ENCODE data around the gene MAPK12. TPM values are rescaled to one million over a fixed set of nuclear protein-coding genes. Genes with fewer than 3 reads are reported as not detected.

The MAPK12 gene
- total and polyA plus RNA-seq, 2 donors (not counting 1 experiment from before 2014, with no cell fraction given), result 16.4 to 30.1 TPM

DNA sequence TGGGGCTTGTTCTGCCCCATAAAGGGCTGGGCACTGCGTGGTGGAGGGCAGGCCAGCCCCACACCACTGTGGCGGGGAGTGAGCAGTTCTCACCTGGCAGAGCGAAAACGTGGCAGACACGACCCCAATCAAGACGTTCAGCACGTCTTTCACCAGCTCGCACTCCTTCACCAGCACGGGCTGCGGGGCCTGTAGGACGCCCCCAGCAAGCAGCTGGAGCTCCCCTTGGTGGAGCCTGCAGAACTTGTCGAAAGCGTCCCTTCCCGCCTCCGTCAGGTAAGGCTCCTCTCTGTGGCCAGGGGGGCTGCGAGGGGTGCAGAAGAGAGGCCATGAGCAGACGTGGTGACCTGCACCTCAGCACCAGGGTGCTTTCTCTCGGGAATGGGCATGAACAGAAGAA, 28.3 kb downstream of the MAPK12 start:
- no peaks in the 10 kb centered on the region for H3K27me3 ChIP-seq (ENCODE audit: control insufficient read depth, insufficient read depth, low read length)
- H3K9ac ChIP-seq (ENCODE audit: insufficient read depth, low read length), result no peak overlapping the region
- no peaks in the 10 kb centered on the region for H4K20me1 ChIP-seq (ENCODE audit: control insufficient read depth, extremely low read depth, insufficient read depth, low read length)
- H3K36me3 ChIP-seq (ENCODE audit: control insufficient read depth, insufficient read depth, low read length), result peaks cover 5% of the 10 kb centered on the region
- H3K79me2 ChIP-seq (ENCODE audit: control insufficient read depth, insufficient read depth, low read length), result peaks cover 18% of the 10 kb centered on the region
- no peak overlapping the region for H3K27ac ChIP-seq (ENCODE audit: insufficient read depth, low read length)
- no peak for DNase-seq (ENCODE audit: low read depth in 2 of 2)
- H3K9me3 ChIP-seq (ENCODE audit: control insufficient read depth, insufficient read depth, low read depth, low read length), result no peaks in the 10 kb centered on the region
- no peaks in the 10 kb centered on the region for H3K4me1 ChIP-seq (ENCODE audit: control insufficient read depth, extremely low read depth, insufficient read depth, low read length)
- H2AFZ ChIP-seq (ENCODE audit: low read length), result no peak overlapping the region
- no peak overlapping the region for H3K4me2 ChIP-seq (ENCODE audit: extremely low read depth, insufficient read depth, low read length)
- TF ChIP-seq EZH2 (IDR thresholded peaks at IDR 0.05; ENCODE audit: low read length, missing control alignments), result no peak
- TF ChIP-seq, protein P1, sequence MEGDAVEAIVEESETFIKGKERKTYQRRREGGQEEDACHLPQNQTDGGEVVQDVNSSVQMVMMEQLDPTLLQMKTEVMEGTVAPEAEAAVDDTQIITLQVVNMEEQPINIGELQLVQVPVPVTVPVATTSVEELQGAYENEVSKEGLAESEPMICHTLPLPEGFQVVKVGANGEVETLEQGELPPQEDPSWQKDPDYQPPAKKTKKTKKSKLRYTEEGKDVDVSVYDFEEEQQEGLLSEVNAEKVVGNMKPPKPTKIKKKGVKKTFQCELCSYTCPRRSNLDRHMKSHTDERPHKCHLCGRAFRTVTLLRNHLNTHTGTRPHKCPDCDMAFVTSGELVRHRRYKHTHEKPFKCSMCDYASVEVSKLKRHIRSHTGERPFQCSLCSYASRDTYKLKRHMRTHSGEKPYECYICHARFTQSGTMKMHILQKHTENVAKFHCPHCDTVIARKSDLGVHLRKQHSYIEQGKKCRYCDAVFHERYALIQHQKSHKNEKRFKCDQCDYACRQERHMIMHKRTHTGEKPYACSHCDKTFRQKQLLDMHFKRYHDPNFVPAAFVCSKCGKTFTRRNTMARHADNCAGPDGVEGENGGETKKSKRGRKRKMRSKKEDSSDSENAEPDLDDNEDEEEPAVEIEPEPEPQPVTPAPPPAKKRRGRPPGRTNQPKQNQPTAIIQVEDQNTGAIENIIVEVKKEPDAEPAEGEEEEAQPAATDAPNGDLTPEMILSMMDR (conservative IDR thresholded peaks at IDR 0.05 in 1 of 2, IDR thresholded peaks at IDR 0.05 in 1 of 2; ENCODE audit: low read depth in 1 of 2, low read length in 2 of 2), result no peak
- no peak overlapping the region for H3K4me3 ChIP-seq (replicated peaks in 1 of 4; ENCODE audit: control extremely low read depth in 1 of 4, insufficient read depth in 1 of 4, low read depth in 3 of 4, low read length in 4 of 4)

DNA sequence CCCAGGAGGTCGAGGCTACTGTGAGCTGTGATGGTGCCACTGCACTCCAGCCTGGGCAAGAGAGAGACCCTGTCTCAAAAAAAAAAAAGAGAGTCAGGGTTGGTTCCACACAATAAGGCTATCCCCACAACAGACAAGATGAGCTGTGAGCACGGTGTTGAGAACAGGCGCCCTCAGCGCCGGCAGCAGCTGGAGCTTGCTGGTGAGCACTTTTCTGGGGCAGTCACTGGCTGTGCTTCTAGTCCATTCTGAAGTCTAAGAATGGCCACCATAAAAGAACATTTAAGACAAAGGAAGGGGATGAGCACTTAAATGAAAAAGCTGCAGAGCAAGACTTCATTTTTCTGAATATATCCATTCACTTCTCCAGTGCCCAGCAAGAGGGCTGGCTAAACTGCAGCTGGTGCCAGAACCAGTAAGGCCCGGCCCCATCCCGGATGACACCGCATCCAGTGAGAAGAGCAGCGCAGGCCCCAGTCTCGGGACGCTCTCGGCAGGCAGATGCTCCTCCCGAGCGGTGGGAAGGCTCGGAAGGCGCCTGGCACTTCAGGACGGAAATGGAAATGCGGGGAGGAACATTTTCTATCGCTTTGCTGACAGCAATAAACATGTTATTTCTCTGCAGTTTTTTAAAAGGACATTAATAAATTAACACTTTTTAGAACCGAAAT, 28.9 kb downstream of the MAPK12 start:
- Histone ChIP-seq H3K27me3 (ENCODE audit: control insufficient read depth, insufficient read depth, low read length) (no peaks in the 10 kb centered on the region), H3K9me3 (ENCODE audit: control insufficient read depth, insufficient read depth, low read depth, low read length) (no peaks in the 10 kb centered on the region), H4K20me1 (ENCODE audit: control insufficient read depth, extremely low read depth, insufficient read depth, low read length) (no peaks in the 10 kb centered on the region), H3K4me2 (ENCODE audit: extremely low read depth, insufficient read depth, low read length) (no peak overlapping the region), H3K79me2 (ENCODE audit: control insufficient read depth, insufficient read depth, low read length) (peaks cover 18% of the 10 kb centered on the region), H3K27ac (ENCODE audit: insufficient read depth, low read length) (no peak overlapping the region), H3K9ac (ENCODE audit: insufficient read depth, low read length) (no peak overlapping the region), H3K36me3 (ENCODE audit: control insufficient read depth, insufficient read depth, low read length) (peaks cover 5% of the 10 kb centered on the region), H2AFZ (ENCODE audit: low read length) (no peak overlapping the region), H3K4me1 (ENCODE audit: control insufficient read depth, extremely low read depth, insufficient read depth, low read length) (no peaks in the 10 kb centered on the region), H3K4me3 (replicated peaks in 1 of 4; ENCODE audit: control extremely low read depth in 1 of 4, insufficient read depth in 1 of 4, low read depth in 3 of 4, low read length in 4 of 4) (no peak overlapping the region)
- TF ChIP-seq, protein P1 (conservative IDR thresholded peaks at IDR 0.05 in 1 of 2, IDR thresholded peaks at IDR 0.05 in 1 of 2; ENCODE audit: low read depth in 1 of 2, low read length in 2 of 2), result no peak
- TF ChIP-seq EZH2 (IDR thresholded peaks at IDR 0.05; ENCODE audit: low read length, missing control alignments), result no peak
- DNase-seq (ENCODE audit: low read depth in 2 of 2), result no peak

DNA sequence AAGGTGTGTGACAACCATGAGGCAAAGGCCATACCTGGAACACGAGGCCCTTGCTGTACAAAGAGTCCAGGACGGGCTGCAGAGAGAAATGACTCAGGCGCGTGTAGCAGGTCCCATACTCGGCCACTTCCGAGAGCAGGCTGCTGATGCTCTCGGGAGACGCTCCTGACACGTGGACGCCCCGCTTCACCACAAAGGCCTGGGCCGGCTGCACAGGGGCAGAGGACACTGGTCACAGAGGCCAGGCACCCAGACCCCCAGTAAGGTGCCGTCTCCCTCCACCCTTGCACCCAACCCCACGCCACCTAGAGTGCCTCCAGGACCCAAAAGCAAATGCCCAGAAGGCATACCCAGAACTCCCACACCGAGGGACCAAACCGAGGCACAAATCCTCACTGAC, 32.1 kb downstream of the MAPK12 start:
- H3K27me3 ChIP-seq (ENCODE audit: control insufficient read depth, insufficient read depth, low read length), result no peaks in the 10 kb centered on the region
- no peaks in the 10 kb centered on the region for H3K4me1 ChIP-seq (ENCODE audit: control insufficient read depth, extremely low read depth, insufficient read depth, low read length)
- TF ChIP-seq, protein P1 (conservative IDR thresholded peaks at IDR 0.05 in 1 of 2, IDR thresholded peaks at IDR 0.05 in 1 of 2; ENCODE audit: low read depth in 1 of 2, low read length in 2 of 2), result no peak
- TF ChIP-seq EZH2 (IDR thresholded peaks at IDR 0.05; ENCODE audit: low read length, missing control alignments), result no peak
- no peak overlapping the region for H3K4me3 ChIP-seq (replicated peaks in 1 of 4; ENCODE audit: control extremely low read depth in 1 of 4, insufficient read depth in 1 of 4, low read depth in 3 of 4, low read length in 4 of 4)
- no peak overlapping the region for H3K9ac ChIP-seq (ENCODE audit: insufficient read depth, low read length)
- no peak overlapping the region for H3K4me2 ChIP-seq (ENCODE audit: extremely low read depth, insufficient read depth, low read length)
- H2AFZ ChIP-seq (ENCODE audit: low read length), result no peak overlapping the region
- H3K36me3 ChIP-seq (ENCODE audit: control insufficient read depth, insufficient read depth, low read length), result peaks cover 18% of the 10 kb centered on the region
- no peaks in the 10 kb centered on the region for H4K20me1 ChIP-seq (ENCODE audit: control insufficient read depth, extremely low read depth, insufficient read depth, low read length)
- no peak for DNase-seq (ENCODE audit: low read depth in 2 of 2)
- H3K79me2 ChIP-seq (ENCODE audit: control insufficient read depth, insufficient read depth, low read length), result peaks cover 4% of the 10 kb centered on the region
- no peak overlapping the region for H3K27ac ChIP-seq (ENCODE audit: insufficient read depth, low read length)
- no peaks in the 10 kb centered on the region for H3K9me3 ChIP-seq (ENCODE audit: control insufficient read depth, insufficient read depth, low read depth, low read length)

Measured in fibroblast of lung (primary cell).